Measurements from ENCODE around the gene HMG20B. TPM values are rescaled to one million over a fixed set of nuclear protein-coding genes. Genes with fewer than 3 reads are reported as not detected.
A peak's percentile ranks its signal among the peaks of the same experiment; 100 is the strongest.

The HMG20B gene
- total RNA-seq, 3 donors from 2014 or later, result 120 to 142 (median 127) TPM

- H3K27ac ChIP-seq, result peak overlapping the region; percentile 69 to 73
- H3K4me1 ChIP-seq, result peaks cover 5 to 13% of the 10 kb centered on the region in 2 donors
- TF ChIP-seq POLR2A (IDR thresholded peaks at IDR 0.05), result no peak
- no peak for TF ChIP-seq POLR2AphosphoS5 (IDR thresholded peaks at IDR 0.05)
- TF ChIP-seq CTCF (IDR thresholded peaks at IDR 0.05), result no peak
- intact Hi-C loops (cut with DNase I; ENCODE audit: low total_unique reads), result no loop called here
- H3K36me3 ChIP-seq, result peaks cover 19% of the 10 kb centered on the region
- no peaks in the 10 kb centered on the region for H3K27me3 ChIP-seq
- peak overlapping the region in 1 of 3 donors; percentile 15 for H3K4me3 ChIP-seq
- DNase-seq (ENCODE audit: low spot score in 2 of 2), result no peak
- H3K9me3 ChIP-seq, result no peaks in the 10 kb centered on the region
Observed at GRCh38 chr19:3537101-3537437, 35.7 kb upstream of the HMG20B start.

- H3K27me3 ChIP-seq, result no peaks in the 10 kb centered on the region
- no peaks in the 10 kb centered on the region for H3K9me3 ChIP-seq
- H3K36me3 ChIP-seq, result peaks cover 13% of the 10 kb centered on the region
- no peak for DNase-seq (ENCODE audit: low spot score in 2 of 2)
- H3K27ac ChIP-seq, result peak overlapping the region; percentile 69 to 73
- intact Hi-C loops (cut with DNase I; ENCODE audit: low total_unique reads), result no loop called here
- TF ChIP-seq POLR2A (IDR thresholded peaks at IDR 0.05) (no peak), CTCF (IDR thresholded peaks at IDR 0.05) (no peak), POLR2AphosphoS5 (IDR thresholded peaks at IDR 0.05) (no peak)
- no peak overlapping the region for H3K4me3 ChIP-seq
- peaks cover 5 to 13% of the 10 kb centered on the region in 2 donors for H3K4me1 ChIP-seq
Observed at GRCh38 chr19:3537438-3538240, 35.1 kb upstream of the HMG20B start.

GRCh38 chr19:3538258-3538929, 34.4 kb upstream of the HMG20B start:
- H3K4me3 ChIP-seq, result no peak overlapping the region
- intact Hi-C loops (cut with DNase I; ENCODE audit: low total_unique reads), result no loop called here
- no peaks in the 10 kb centered on the region for H3K9me3 ChIP-seq
- TF ChIP-seq POLR2AphosphoS5 (IDR thresholded peaks at IDR 0.05) (no peak), CTCF (IDR thresholded peaks at IDR 0.05) (no peak), POLR2A (IDR thresholded peaks at IDR 0.05) (no peak)
- DNase-seq (ENCODE audit: low spot score in 2 of 2), result no peak
- H3K27me3 ChIP-seq, result no peaks in the 10 kb centered on the region
- peak overlapping the region in 1 of 2 donors; percentile 25 for H3K27ac ChIP-seq
- H3K36me3 ChIP-seq, result peaks cover 7% of the 10 kb centered on the region
- H3K4me1 ChIP-seq, result peaks cover 5 to 13% of the 10 kb centered on the region in 2 donors

GRCh38 chr19:3538965-3539755, 33.6 kb upstream of the HMG20B start, which contains the start of gene TEKTIP1:
TSS of gene TEKTIP1 (plus strand) at chr19:3539174. CDS start at chr19:3539178, 4 bp downstream.
- TF ChIP-seq POLR2AphosphoS5 (IDR thresholded peaks at IDR 0.05) (no peak), CTCF (IDR thresholded peaks at IDR 0.05) (no peak), POLR2A (IDR thresholded peaks at IDR 0.05) (no peak)
- Histone ChIP-seq H3K4me3 (no peak within 1 kb of the TSS), H3K4me1 (peaks cover 5 to 13% of the 10 kb centered on the region in 2 donors), H3K27me3 (no peaks in the 10 kb centered on the region), H3K36me3 (peaks cover 4% of the 10 kb centered on the region), H3K27ac (peak within 1 kb of the TSS in 1 of 2 donors; percentile 25), H3K9me3 (no peaks in the 10 kb centered on the region)
- DNase-seq (ENCODE audit: low spot score in 2 of 2), result no peak
- intact Hi-C loops (cut with DNase I; ENCODE audit: low total_unique reads), result no loop called here
